ENCODE results near the gene FBXO44. TPM values are rescaled to one million over a fixed set of nuclear protein-coding genes. Genes with fewer than 3 reads are reported as not detected.

The FBXO44 gene
- total RNA-seq, 1 experiment from 2014 or later, result 22.6 TPM

GRCh38 chr1:11610629-11611180 is 44.0 kb upstream of the FBXO44 start:
- H3K4me1 Mint-ChIP-seq (ENCODE audit: low read depth, unreplicated experiment), result no peaks in the 10 kb centered on the region
- no peaks in the 10 kb centered on the region for H3K36me3 Mint-ChIP-seq (ENCODE audit: insufficient read depth, unreplicated experiment)
- CTCF ChIA-PET, result no interaction called here
- no peaks in the 10 kb centered on the region for H3K36me3 ChIP-seq (ENCODE audit: control insufficient read depth, insufficient read depth, low read length)
- no peaks in the 10 kb centered on the region for H3K9me3 ChIP-seq
- DNase-seq, result no peak
- no peaks in the 10 kb centered on the region for H3K27me3 ChIP-seq (replicated peaks; ENCODE audit: control insufficient read depth, insufficient read depth, low read length)
- peaks cover 6% of the 10 kb centered on the region for H3K9me3 Mint-ChIP-seq (ENCODE audit: unreplicated experiment)
- no TSS peak for BruUV-seq (replicated peaks)
- TF ChIP-seq, protein P1, sequence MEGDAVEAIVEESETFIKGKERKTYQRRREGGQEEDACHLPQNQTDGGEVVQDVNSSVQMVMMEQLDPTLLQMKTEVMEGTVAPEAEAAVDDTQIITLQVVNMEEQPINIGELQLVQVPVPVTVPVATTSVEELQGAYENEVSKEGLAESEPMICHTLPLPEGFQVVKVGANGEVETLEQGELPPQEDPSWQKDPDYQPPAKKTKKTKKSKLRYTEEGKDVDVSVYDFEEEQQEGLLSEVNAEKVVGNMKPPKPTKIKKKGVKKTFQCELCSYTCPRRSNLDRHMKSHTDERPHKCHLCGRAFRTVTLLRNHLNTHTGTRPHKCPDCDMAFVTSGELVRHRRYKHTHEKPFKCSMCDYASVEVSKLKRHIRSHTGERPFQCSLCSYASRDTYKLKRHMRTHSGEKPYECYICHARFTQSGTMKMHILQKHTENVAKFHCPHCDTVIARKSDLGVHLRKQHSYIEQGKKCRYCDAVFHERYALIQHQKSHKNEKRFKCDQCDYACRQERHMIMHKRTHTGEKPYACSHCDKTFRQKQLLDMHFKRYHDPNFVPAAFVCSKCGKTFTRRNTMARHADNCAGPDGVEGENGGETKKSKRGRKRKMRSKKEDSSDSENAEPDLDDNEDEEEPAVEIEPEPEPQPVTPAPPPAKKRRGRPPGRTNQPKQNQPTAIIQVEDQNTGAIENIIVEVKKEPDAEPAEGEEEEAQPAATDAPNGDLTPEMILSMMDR (IDR thresholded peaks at IDR 0.05; ENCODE audit: insufficient read depth in 1 of 2, low read depth in 1 of 2, low read length in 1 of 2, severe bottlenecking in 1 of 2, unreplicated experiment in 1 of 2), result no peak
- intact Hi-C loops (cut with micrococcal nuclease; ENCODE audit: unreplicated experiment), result no loop called here
- no peak overlapping the region for H3K4me3 Mint-ChIP-seq (ENCODE audit: unreplicated experiment)
- peaks cover 19% of the 10 kb centered on the region for H3K27me3 Mint-ChIP-seq (ENCODE audit: insufficient read depth, unreplicated experiment)
- H3K4me3 ChIP-seq (ENCODE audit: low read depth, low read length), result no peak overlapping the region
- H3K27ac Mint-ChIP-seq (ENCODE audit: unreplicated experiment), result no peak overlapping the region
- POLR2A ChIA-PET, result no interaction called here
- no peaks in the 10 kb centered on the region for H3K4me1 ChIP-seq

- peaks cover 12% of the 10 kb centered on the region for H3K27me3 Mint-ChIP-seq (ENCODE audit: insufficient read depth, unreplicated experiment)
- H3K36me3 Mint-ChIP-seq (ENCODE audit: insufficient read depth, unreplicated experiment), result no peaks in the 10 kb centered on the region
- no peaks in the 10 kb centered on the region for H3K4me1 Mint-ChIP-seq (ENCODE audit: low read depth, unreplicated experiment)
- peaks cover 6% of the 10 kb centered on the region for H3K9me3 Mint-ChIP-seq (ENCODE audit: unreplicated experiment)
- no TSS peak for BruUV-seq (replicated peaks)
- no peaks in the 10 kb centered on the region for H3K9me3 ChIP-seq
- DNase-seq, result no peak
- ChIA-PET CTCF (no interaction called here), POLR2A (no interaction called here)
- H3K27me3 ChIP-seq (replicated peaks; ENCODE audit: control insufficient read depth, insufficient read depth, low read length), result no peaks in the 10 kb centered on the region
- H3K4me3 Mint-ChIP-seq (ENCODE audit: unreplicated experiment), result no peak overlapping the region
- H3K4me1 ChIP-seq, result no peaks in the 10 kb centered on the region
- intact Hi-C loops (cut with micrococcal nuclease; ENCODE audit: unreplicated experiment), result no loop called here
- TF ChIP-seq, protein P1 (IDR thresholded peaks at IDR 0.05; ENCODE audit: insufficient read depth in 1 of 2, low read depth in 1 of 2, low read length in 1 of 2, severe bottlenecking in 1 of 2, unreplicated experiment in 1 of 2), result no peak
- no peak overlapping the region for H3K4me3 ChIP-seq (ENCODE audit: low read depth, low read length)
- no peaks in the 10 kb centered on the region for H3K36me3 ChIP-seq (ENCODE audit: control insufficient read depth, insufficient read depth, low read length)
- H3K27ac Mint-ChIP-seq (ENCODE audit: unreplicated experiment), result no peak overlapping the region
Observed at GRCh38 chr1:11611638-11612327, 42.9 kb upstream of the FBXO44 start.

- CTCF ChIA-PET, result no interaction called here
- Histone ChIP-seq H3K36me3 (ENCODE audit: control insufficient read depth, insufficient read depth, low read length) (no peaks in the 10 kb centered on the region), H3K9me3 (no peaks in the 10 kb centered on the region), H3K4me3 (ENCODE audit: low read depth, low read length) (no peak overlapping the region), H3K4me1 (no peaks in the 10 kb centered on the region), H3K27me3 (replicated peaks; ENCODE audit: control insufficient read depth, insufficient read depth, low read length) (no peaks in the 10 kb centered on the region)
- no peaks in the 10 kb centered on the region for H3K4me1 Mint-ChIP-seq (ENCODE audit: low read depth, unreplicated experiment)
- peaks cover 8% of the 10 kb centered on the region for H3K27me3 Mint-ChIP-seq (ENCODE audit: insufficient read depth, unreplicated experiment)
- intact Hi-C loops (cut with micrococcal nuclease; ENCODE audit: unreplicated experiment), result no loop called here
- no TSS peak for BruUV-seq (replicated peaks)
- POLR2A ChIA-PET, result no interaction called here
- H3K4me3 Mint-ChIP-seq (ENCODE audit: unreplicated experiment), result no peak overlapping the region
- no peak for DNase-seq
- no peaks in the 10 kb centered on the region for H3K36me3 Mint-ChIP-seq (ENCODE audit: insufficient read depth, unreplicated experiment)
- TF ChIP-seq, protein P1 (IDR thresholded peaks at IDR 0.05; ENCODE audit: insufficient read depth in 1 of 2, low read depth in 1 of 2, low read length in 1 of 2, severe bottlenecking in 1 of 2, unreplicated experiment in 1 of 2), result no peak
- H3K27ac Mint-ChIP-seq (ENCODE audit: unreplicated experiment), result no peak overlapping the region
- peaks cover 6% of the 10 kb centered on the region for H3K9me3 Mint-ChIP-seq (ENCODE audit: unreplicated experiment)
Observed at GRCh38 chr1:11613347-11613746, 41.3 kb upstream of the FBXO44 start.
